H1 (cell line): ENCODE results near the gene DIABLO.

Experiments used
- CTCF ChIP-seq, 3 experiments: IDR thresholded peaks; 1 replicate in 2 of 3; 2 replicates in 1 of 3; pipeline versions ENCODE4 v1.5.1 to v1.6.1; 2011; ENCODE audit warnings: low read length in 3 of 3, mild to moderate bottlenecking in 3 of 3, inconsistent platforms in 2 of 3, low read depth in 1 of 3, moderate library complexity in 1 of 3; ENCODE audit not compliant: insufficient read depth in 1 of 3; ENCODE audit errors: control extremely low read depth in 1 of 3
- EP300 ChIP-seq, 2 experiments: IDR thresholded peaks; 1 replicate in 1 of 2; 2 replicates in 1 of 2; pipeline ENCODE4 v1.6.1; 2011 to 2012; ENCODE audit warnings: low read depth in 2 of 2, low read length in 2 of 2, mild to moderate bottlenecking in 2 of 2, borderline replicate concordance in 1 of 2, inconsistent platforms in 1 of 2, moderate library complexity in 1 of 2
- EZH2 ChIP-seq: fragments of 200-600 bp; sonication (generic); IDR thresholded peaks from 2 replicates; pipeline ENCODE4 v1.7.1; 2012; ENCODE audit warnings: low read depth, mild to moderate bottlenecking, moderate library complexity, low read length, inconsistent platforms; ENCODE audit not compliant: severe bottlenecking
- MAX ChIP-seq: IDR thresholded peaks from 2 replicates; pipeline ENCODE4 v1.6.1; 2012; ENCODE audit warnings: inconsistent platforms
- POLR2A ChIP-seq, 2 experiments: IDR thresholded peaks; 1 replicate in 1 of 2; 2 replicates in 1 of 2; pipeline ENCODE4 v1.6.1; 2011; ENCODE audit warnings: low read depth in 2 of 2, low read length in 2 of 2, mild to moderate bottlenecking in 2 of 2; ENCODE audit errors: control extremely low read depth in 1 of 2
- POLR2AphosphoS5 ChIP-seq: IDR thresholded peaks from 2 replicates; pipeline ENCODE4 v1.6.1; 2011; ENCODE audit warnings: low read depth, low read length
- SIN3A ChIP-seq, 2 experiments: IDR thresholded peaks in 1 of 2; conservative IDR thresholded peaks in 1 of 2; 2 replicates each; pipeline ENCODE4 v1.6.1; 2011 to 2012; ENCODE audit warnings: low read length in 2 of 2, improper control_type of control experiment in 1 of 2, low read depth in 1 of 2, mild to moderate bottlenecking in 1 of 2
- SRF ChIP-seq: IDR thresholded peaks from 2 replicates; pipeline ENCODE4 v1.6.1; 2011; ENCODE audit warnings: mild to moderate bottlenecking, low read depth, low read length, moderate library complexity
- YY1 ChIP-seq: IDR thresholded peaks from 2 replicates; pipeline ENCODE4 v1.6.1; 2011; ENCODE audit warnings: low read depth, mild to moderate bottlenecking, low read length
- ZNF274 ChIP-seq: IDR thresholded peaks from 2 replicates; pipeline ENCODE4 v1.7.0; 2012; ENCODE audit warnings: low read length, borderline replicate concordance; ENCODE audit errors: extremely low read depth

GRCh38 chr12:122238861-122239260 is 13.0 kb upstream of the DIABLO start:
- no peak for TF ChIP-seq CTCF (IDR thresholded peaks at IDR 0.05; ENCODE audit: control extremely low read depth in 1 of 3, insufficient read depth in 1 of 3, low read depth in 1 of 3, low read length in 3 of 3)
- no peak for TF ChIP-seq YY1
- no peak for TF ChIP-seq EP300 (IDR thresholded peaks at IDR 0.05; ENCODE audit: borderline replicate concordance in 1 of 2, low read depth in 2 of 2, low read length in 2 of 2)
- no peak for TF ChIP-seq POLR2A (IDR thresholded peaks at IDR 0.05; ENCODE audit: control extremely low read depth in 1 of 2, low read depth in 2 of 2, low read length in 2 of 2)
- TF ChIP-seq ZNF274, result no peak
- no peak for TF ChIP-seq EZH2
- TF ChIP-seq SIN3A (conservative IDR thresholded peaks at IDR 0.05 in 1 of 2, IDR thresholded peaks at IDR 0.05 in 1 of 2; ENCODE audit: low read depth in 1 of 2, low read length in 2 of 2), result no peak
- TF ChIP-seq MAX, result no peak
- no peak for TF ChIP-seq SRF
- no peak for TF ChIP-seq POLR2AphosphoS5
